ENCODE results near the gene ZNF891.

DNA sequence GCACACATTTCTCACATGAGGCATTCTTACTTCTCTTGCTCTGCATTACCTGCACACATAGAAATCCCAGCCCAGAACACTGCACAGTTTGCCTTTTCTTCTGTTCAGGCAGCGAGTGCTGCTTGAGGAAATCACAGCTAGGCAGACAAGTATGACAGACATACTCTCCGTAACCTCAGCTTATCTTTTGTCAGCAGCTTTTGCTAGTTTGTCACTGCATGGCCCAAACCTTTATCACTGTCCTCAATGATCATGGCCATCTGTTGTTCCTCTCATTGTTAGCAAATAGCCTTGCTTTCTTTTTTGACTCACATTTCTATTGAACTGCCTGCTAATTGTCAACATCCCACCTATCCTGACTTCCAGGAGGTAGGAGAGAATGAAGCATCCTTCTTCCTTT is 5.7 kb upstream of the ZNF891 start:
- TF ChIP-seq CTBP1 (IDR thresholded peaks at IDR 0.05; ENCODE audit: borderline replicate concordance) (no peak), FOXM1 (IDR thresholded peaks at IDR 0.05; ENCODE audit: borderline replicate concordance) (no peak), SUZ12 (IDR thresholded peaks at IDR 0.05) (no peak), BHLHE40 (IDR thresholded peaks at IDR 0.05; ENCODE audit: borderline replicate concordance) (no peak), FOXK2 (IDR thresholded peaks at IDR 0.05) (no peak), SP1 (IDR thresholded peaks at IDR 0.05) (no peak), ELF4 (IDR thresholded peaks at IDR 0.05) (no peak)
